Testis (tissue), 3 donors: Measurements from ENCODE around the gene ZNF790. TPM values are rescaled to one million over a fixed set of nuclear protein-coding genes. Genes with fewer than 3 reads are reported as not detected.

Experiments used
- DNase-seq: peaks from one replicate; pipeline ENCODE4 v3.0.0-alpha.2; 2019
- H3K27ac ChIP-seq, 2 donors: fragments of 200-600 bp; sonication (generic); one replicate each; pipeline ENCODE4 v1.5.1; 2019
- H3K27me3 ChIP-seq: fragments of 200-600 bp; sonication (generic); one replicate; pipeline ENCODE4 v1.5.1; 2019
- H3K36me3 ChIP-seq: fragments of 200-600 bp; sonication (generic); one replicate; pipeline ENCODE4 v1.5.1; 2017; ENCODE audit warnings: low read depth; ENCODE audit errors: missing control alignments
- H3K4me1 ChIP-seq: fragments of 200-600 bp; sonication (generic); one replicate; pipeline ENCODE4 v1.5.1; 2019
- H3K4me3 ChIP-seq, 2 donors: fragments of 200-600 bp; sonication (generic); one replicate each; pipeline ENCODE4 v1.5.1; 2017 to 2019
- H3K9me3 ChIP-seq: fragments of 200-600 bp; sonication (generic); one replicate; pipeline ENCODE4 v1.5.1; 2017
- POLR2A ChIP-seq: fragments of 450-650 bp; IDR thresholded peaks from one replicate; pipeline ENCODE4 v1.6.1; 2017; ENCODE audit warnings: antibody characterized with exemption, mild to moderate bottlenecking, moderate library complexity
- whole genome bisulfite sequencing, 2 donors: methylation state at CpG; one replicate each; pipeline ENCODE4 v1.1.5; 2018; 5-methylcytosine and 5-hydroxymethylcytosine counted together
- intact Hi-C: fragments of 100-400 bp; cut with DNase I; formaldehyde crosslinking; loops from one replicate; pipeline ENCODE4 v1.15.1; 2023; ENCODE audit warnings: low total_unique reads
- polyA plus RNA-seq: library from polyadenylated mRNA; stranded (reverse); fragments of 350-450 nt; fragmentation: Illumina TruSeq; extraction: RNeasy Lipid Tissue Mini Kit (QIAGEN cat#74804); gene quantifications from one replicate; pipeline ENCODE4 v1.2.3, GENCODE V29; 2014; ENCODE audit warnings: low read depth, low replicate concordance; ENCODE audit not compliant: insufficient read depth
- total RNA-seq, 2 donors: library from RNA; depleted of rRNA; stranded (reverse); fragments of >200 nt; gene quantifications; one replicate each; pipeline ENCODE4 v1.2.3, GENCODE V29; 2016
- TF ChIP-seq, protein P1 (sequence below), 3 experiments: fragments of 450-650 bp in 2 of 3; fragments of 200-600 bp in 1 of 3; sonication (generic) in 1 of 3; IDR thresholded peaks; one replicate each; pipeline ENCODE4 v1.5.1; 2016 to 2019; ENCODE audit warnings: antibody characterized with exemption in 3 of 3, mild to moderate bottlenecking in 2 of 3, moderate library complexity in 1 of 3

Gene ZNF790
- total and polyA plus RNA-seq, 3 donors from 2014 or later, result 7.4 to 16.9 (median 9.3) TPM

DNA sequence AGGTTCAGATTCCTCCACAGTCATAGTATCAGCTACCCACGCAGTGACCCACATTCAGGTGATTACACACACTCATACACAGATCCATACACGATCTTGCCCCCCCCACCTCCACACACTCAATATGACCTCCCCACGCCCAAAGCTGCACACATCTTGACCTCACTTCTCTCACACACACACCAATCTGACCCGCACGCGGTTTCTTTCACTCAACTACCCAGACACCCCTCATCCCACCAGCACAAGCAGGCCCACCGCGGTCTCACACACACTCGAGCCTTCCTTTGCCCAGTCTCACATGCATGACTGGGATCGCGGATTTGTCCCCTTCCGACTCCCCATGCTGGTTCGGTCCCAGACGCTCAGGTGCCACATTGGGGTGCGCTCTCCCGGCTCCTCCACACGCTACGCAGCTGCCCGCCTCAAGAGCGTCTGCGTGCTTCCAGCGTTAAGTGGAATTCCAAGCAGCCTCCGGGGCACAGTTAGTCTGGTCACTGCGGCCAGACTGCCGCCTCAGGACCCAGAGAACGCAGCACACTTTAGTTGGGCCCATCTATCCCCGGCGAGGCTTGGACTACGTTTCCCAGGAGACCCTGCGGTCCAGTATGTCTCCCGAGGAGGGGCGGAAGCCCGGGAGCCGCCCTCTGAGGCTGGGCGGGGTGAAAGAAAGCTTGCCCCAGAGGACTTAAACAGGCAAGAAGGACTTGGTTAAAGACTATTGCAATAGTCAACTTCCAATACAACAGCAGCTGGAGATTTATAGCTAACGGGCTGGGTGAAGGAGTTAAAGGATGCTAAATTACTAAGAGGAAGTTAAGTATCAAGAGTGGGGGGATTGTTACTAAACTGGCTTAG is 11.7 kb upstream of the ZNF790 start:
- Histone ChIP-seq H3K4me1 (peaks cover 7% of the 10 kb centered on the region), H3K4me3 (peak overlapping the region; percentile 76 to 77), H3K36me3 (no peaks in the 10 kb centered on the region), H3K27ac (peak overlapping the region; percentile 60 to 84), H3K27me3 (no peaks in the 10 kb centered on the region), H3K9me3 (no peaks in the 10 kb centered on the region)
- intact Hi-C loops, result no loop called here
- peak; percentile 96 for DNase-seq
- WGBS, 2 donors, result 0 to 3% methylated on average over 13 to 36 of the region's 36 CpGs
- no peak for TF ChIP-seq POLR2A
- TF ChIP-seq, protein P1, sequence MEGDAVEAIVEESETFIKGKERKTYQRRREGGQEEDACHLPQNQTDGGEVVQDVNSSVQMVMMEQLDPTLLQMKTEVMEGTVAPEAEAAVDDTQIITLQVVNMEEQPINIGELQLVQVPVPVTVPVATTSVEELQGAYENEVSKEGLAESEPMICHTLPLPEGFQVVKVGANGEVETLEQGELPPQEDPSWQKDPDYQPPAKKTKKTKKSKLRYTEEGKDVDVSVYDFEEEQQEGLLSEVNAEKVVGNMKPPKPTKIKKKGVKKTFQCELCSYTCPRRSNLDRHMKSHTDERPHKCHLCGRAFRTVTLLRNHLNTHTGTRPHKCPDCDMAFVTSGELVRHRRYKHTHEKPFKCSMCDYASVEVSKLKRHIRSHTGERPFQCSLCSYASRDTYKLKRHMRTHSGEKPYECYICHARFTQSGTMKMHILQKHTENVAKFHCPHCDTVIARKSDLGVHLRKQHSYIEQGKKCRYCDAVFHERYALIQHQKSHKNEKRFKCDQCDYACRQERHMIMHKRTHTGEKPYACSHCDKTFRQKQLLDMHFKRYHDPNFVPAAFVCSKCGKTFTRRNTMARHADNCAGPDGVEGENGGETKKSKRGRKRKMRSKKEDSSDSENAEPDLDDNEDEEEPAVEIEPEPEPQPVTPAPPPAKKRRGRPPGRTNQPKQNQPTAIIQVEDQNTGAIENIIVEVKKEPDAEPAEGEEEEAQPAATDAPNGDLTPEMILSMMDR (IDR thresholded peaks at IDR 0.05), result no peak

DNA sequence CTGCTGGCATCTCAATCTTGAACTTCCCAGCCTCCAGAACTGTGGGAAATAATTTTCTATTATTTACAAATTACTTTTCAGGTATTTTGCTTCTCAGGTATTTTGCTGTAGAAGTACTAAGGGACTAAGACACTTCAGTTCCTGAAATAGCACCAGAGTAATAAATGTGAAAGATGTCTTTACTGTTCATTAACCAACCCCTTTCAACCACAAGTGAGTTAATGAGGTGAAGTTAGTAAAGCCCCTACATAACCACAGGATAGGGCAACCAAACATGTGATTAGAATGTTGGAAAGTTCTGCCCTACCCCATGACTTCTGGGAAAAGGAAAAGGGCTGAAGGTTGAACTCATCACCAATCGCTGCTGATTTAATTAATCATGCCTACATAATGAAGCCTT is 9.8 kb upstream of the ZNF790 start:
- DNase-seq, result no peak
- intact Hi-C loops, result no loop called here
- WGBS, 2 donors, result 83 to 89% methylated on average over 1 of the region's 1 CpG
- no peak overlapping the region for H3K4me3 ChIP-seq
- H3K4me1 ChIP-seq, result peaks cover 7% of the 10 kb centered on the region
- H3K27ac ChIP-seq, result no peak overlapping the region
- H3K27me3 ChIP-seq, result no peaks in the 10 kb centered on the region
- no peaks in the 10 kb centered on the region for H3K9me3 ChIP-seq
- H3K36me3 ChIP-seq, result no peaks in the 10 kb centered on the region
- no peak for TF ChIP-seq POLR2A
- TF ChIP-seq, protein P1 (IDR thresholded peaks at IDR 0.05), result no peak

DNA sequence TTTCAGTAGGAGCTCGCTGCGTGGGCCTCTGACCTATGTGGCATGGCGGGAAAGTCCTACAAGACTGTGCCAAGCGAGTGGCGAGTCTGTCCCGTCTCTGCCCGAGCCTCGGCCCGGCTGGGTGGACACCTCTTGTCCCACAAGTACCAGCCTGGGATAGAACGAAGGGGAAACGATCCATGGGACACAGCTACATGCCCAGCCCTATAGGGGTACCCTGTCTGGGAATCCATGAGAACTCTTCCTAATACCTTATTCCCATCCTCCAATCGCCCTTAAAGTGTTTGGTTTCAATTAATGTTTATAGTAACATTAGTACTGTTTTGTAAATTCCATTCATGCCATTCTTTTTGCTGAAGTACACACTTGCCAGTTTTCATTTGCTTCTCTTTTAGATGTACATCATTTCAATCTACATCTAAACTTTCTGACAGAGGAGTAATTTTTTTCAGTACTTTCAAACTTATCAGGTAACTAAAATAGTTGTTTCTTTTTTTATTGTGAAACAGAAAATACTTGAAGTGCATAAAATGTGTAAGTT is 667 bp upstream of the ZNF790 start:
- Histone ChIP-seq H3K36me3 (no peaks in the 10 kb centered on the region), H3K9me3 (no peaks in the 10 kb centered on the region), H3K4me3 (peak overlapping the region; percentile 74 to 75), H3K27me3 (no peaks in the 10 kb centered on the region), H3K27ac (peak overlapping the region; percentile 69 to 86), H3K4me1 (peaks cover 6% of the 10 kb centered on the region)
- DNase-seq, result no peak
- intact Hi-C loops, result no loop called here
- 2 to 6% methylated on average over 12 of the region's 12 CpGs for WGBS, 2 donors
- TF ChIP-seq POLR2A, result no peak
- TF ChIP-seq, protein P1 (IDR thresholded peaks at IDR 0.05), result no peak

GRCh38 chr19:36837176-36837905 is 846 bp downstream of the ZNF790 start:
- no peak for DNase-seq
- Histone ChIP-seq H3K27me3 (no peaks in the 10 kb centered on the region), H3K27ac (peak overlapping the region; percentile 69 to 86), H3K4me1 (peaks cover 6% of the 10 kb centered on the region), H3K4me3 (peak overlapping the region; percentile 74 to 75), H3K9me3 (no peaks in the 10 kb centered on the region), H3K36me3 (no peaks in the 10 kb centered on the region)
- WGBS, 2 donors, result 14 to 20% methylated on average over 8 of the region's 8 CpGs
- intact Hi-C loops, result no loop called here
- TF ChIP-seq, protein P1 (IDR thresholded peaks at IDR 0.05), result no peak
- TF ChIP-seq POLR2A, result no peak
